HEK293 (cell line): ENCODE results near the gene CPNE4.

Experiments
- CTCF ChIA-PET: fragments of 350-600 bp; formaldehyde crosslinking; extraction: SDS; loops from one replicate; lab custom pipeline; 2021; ENCODE audit warnings: antibody characterized with exemption; lab: Yijun Ruan, JAX
- POLR2A ChIA-PET: fragments of 300-600 bp; formaldehyde crosslinking; extraction: SDS; loops from one replicate; lab custom pipeline; 2020; ENCODE audit warnings: antibody characterized with exemption, inconsistent platforms; lab: Yijun Ruan, JAX
- H3K27ac ChIP-seq: fragments of 200-500 bp; sonication (Bioruptor generic); 2 replicates; pipeline ENCODE4 v1.5.1; 2014; ENCODE audit warnings: low read depth, low read length, control low read depth, inconsistent platforms; ENCODE audit errors: extremely low read depth
- H3K36me3 ChIP-seq, 2 experiments: fragments of 200-500 bp in 1 of 2; sonication (Bioruptor generic) in 1 of 2; 1 replicate in 1 of 2; 2 replicates in 1 of 2; pipeline ENCODE4 v1.5.1; 2014 to 2017; ENCODE audit warnings: inconsistent platforms in 2 of 2, low read length in 2 of 2; ENCODE audit not compliant: control insufficient read depth in 2 of 2, insufficient read depth in 1 of 2
- H3K4me1 ChIP-seq: fragments of 200-500 bp; sonication (Bioruptor generic); 2 replicates; pipeline ENCODE4 v1.5.1; 2014; ENCODE audit warnings: mild to moderate bottlenecking, low read length, inconsistent platforms; ENCODE audit not compliant: control insufficient read depth, insufficient read depth
- H3K4me3 ChIP-seq: 2 replicates; pipeline ENCODE4 v1.5.1; 2011; ENCODE audit warnings: low read depth, mild to moderate bottlenecking, control low read depth, low read length, moderate library complexity
- H3K9me3 ChIP-seq: fragments of 200-500 bp; sonication (Bioruptor generic); 2 replicates; pipeline ENCODE4 v1.5.1; 2014; ENCODE audit warnings: low read depth, low read length, inconsistent platforms; ENCODE audit not compliant: control insufficient read depth, insufficient read depth
- KLF16 ChIP-seq: fragments of 450-650 bp; formaldehyde crosslinking; IDR thresholded peaks from 2 replicates; pipeline ENCODE4 v1.5.1; 2017; ENCODE audit warnings: missing biosample characterization, missing genetic modification characterization
- KLF9 ChIP-seq: fragments of 450-650 bp; formaldehyde crosslinking; IDR thresholded peaks from 2 replicates; pipeline ENCODE4 v1.5.1; 2016; ENCODE audit warnings: missing biosample characterization, missing genetic modification characterization, low read depth
- MEIS1 ChIP-seq: sonication (generic); formaldehyde crosslinking; IDR thresholded peaks from 2 replicates; pipeline ENCODE4 v1.8.1; 2022; ENCODE audit warnings: missing genetic modification reagents, mild to moderate bottlenecking, borderline replicate concordance
- MYNN ChIP-seq: fragments of 450-650 bp; formaldehyde crosslinking; IDR thresholded peaks from 2 replicates; pipeline ENCODE4 v1.5.1; 2016; ENCODE audit warnings: missing biosample characterization, missing genetic modification characterization, borderline replicate concordance
- MZF1 ChIP-seq: fragments of 450-650 bp; formaldehyde crosslinking; IDR thresholded peaks from 2 replicates; pipeline ENCODE4 v1.5.1; 2017; ENCODE audit warnings: missing biosample characterization, missing genetic modification characterization, borderline replicate concordance
- PRDM6 ChIP-seq: fragments of 450-650 bp; formaldehyde crosslinking; IDR thresholded peaks from 2 replicates; pipeline ENCODE4 v1.5.1; 2017; ENCODE audit warnings: missing biosample characterization, missing genetic modification characterization
- SALL2 ChIP-seq: fragments of 450-650 bp; formaldehyde crosslinking; IDR thresholded peaks from 2 replicates; pipeline ENCODE4 v1.5.0; 2017; ENCODE audit warnings: missing biosample characterization, mild to moderate bottlenecking, missing genetic modification characterization, borderline replicate concordance
- ZBTB17 ChIP-seq: fragments of 450-650 bp; formaldehyde crosslinking; IDR thresholded peaks from 2 replicates; pipeline ENCODE4 v1.5.1; 2016; ENCODE audit warnings: missing biosample characterization, missing genetic modification characterization
- ZBTB21 ChIP-seq: fragments of 450-650 bp; formaldehyde crosslinking; IDR thresholded peaks from 2 replicates; pipeline ENCODE4 v1.5.1; 2017; ENCODE audit warnings: missing biosample characterization, missing genetic modification characterization
- ZFP41 ChIP-seq: fragments of 450-650 bp; formaldehyde crosslinking; IDR thresholded peaks from 2 replicates; pipeline ENCODE4 v1.5.1; 2016; ENCODE audit warnings: missing biosample characterization, missing genetic modification characterization, borderline replicate concordance
- ZFP69B ChIP-seq: fragments of 450-650 bp; formaldehyde crosslinking; IDR thresholded peaks from 2 replicates; pipeline ENCODE4 v1.5.1; 2016; ENCODE audit warnings: missing biosample characterization, missing genetic modification characterization
- ZNF214 ChIP-seq: fragments of 450-650 bp; formaldehyde crosslinking; IDR thresholded peaks from 2 replicates; pipeline ENCODE4 v1.5.1; 2017; ENCODE audit warnings: missing biosample characterization, mild to moderate bottlenecking, missing genetic modification characterization, borderline replicate concordance
- ZNF501 ChIP-seq: fragments of 450-650 bp; formaldehyde crosslinking; IDR thresholded peaks from 2 replicates; pipeline ENCODE4 v1.5.1; 2016; ENCODE audit warnings: missing biosample characterization, missing genetic modification characterization
- ZNF513 ChIP-seq: fragments of 450-650 bp; IDR thresholded peaks from 2 replicates; pipeline ENCODE4 v1.5.1; 2018; ENCODE audit warnings: missing biosample characterization, missing genetic modification characterization
- ZNF544 ChIP-seq: fragments of 450-650 bp; formaldehyde crosslinking; IDR thresholded peaks from 2 replicates; pipeline ENCODE4 v1.5.0; 2017; ENCODE audit warnings: missing biosample characterization, missing genetic modification characterization
- ZNF555 ChIP-seq: fragments of 450-650 bp; formaldehyde crosslinking; conservative IDR thresholded peaks from 2 replicates; pipeline ENCODE4 v1.5.1; 2017; ENCODE audit warnings: missing biosample characterization, mild to moderate bottlenecking, missing genetic modification characterization, inconsistent platforms
- ZNF610 ChIP-seq: fragments of 450-650 bp; formaldehyde crosslinking; IDR thresholded peaks from 2 replicates; pipeline ENCODE4 v1.5.1; 2016; ENCODE audit warnings: missing biosample characterization, missing genetic modification characterization, borderline replicate concordance
- ZNF704 ChIP-seq: fragments of 450-650 bp; formaldehyde crosslinking; IDR thresholded peaks from 2 replicates; pipeline ENCODE4 v1.5.1; 2016; ENCODE audit warnings: missing biosample characterization, missing genetic modification characterization
- ZNF747 ChIP-seq: fragments of 450-650 bp; formaldehyde crosslinking; IDR thresholded peaks from 2 replicates; pipeline ENCODE4 v1.5.1; 2016; ENCODE audit warnings: missing biosample characterization, missing genetic modification characterization
- ZNF792 ChIP-seq: fragments of 450-650 bp; formaldehyde crosslinking; IDR thresholded peaks from 2 replicates; pipeline ENCODE4 v1.5.1; 2016; ENCODE audit warnings: missing biosample characterization, missing genetic modification characterization
- TF ChIP-seq, protein P1 (sequence below): fragments of 450-650 bp; formaldehyde crosslinking; IDR thresholded peaks from 2 replicates; pipeline ENCODE4 v1.5.1; 2016; ENCODE audit warnings: missing biosample characterization, missing genetic modification characterization, borderline replicate concordance
- TF ChIP-seq, protein P2 (sequence below): fragments of 450-650 bp; formaldehyde crosslinking; IDR thresholded peaks from 2 replicates; pipeline ENCODE4 v1.5.1; 2016; ENCODE audit warnings: missing biosample characterization, missing genetic modification characterization
- TF ChIP-seq, protein P3 (sequence below): fragments of 450-650 bp; formaldehyde crosslinking; IDR thresholded peaks from 2 replicates; pipeline ENCODE4 v1.5.1; 2016; ENCODE audit warnings: missing biosample characterization, missing genetic modification characterization

CPNE4 gene

DNA sequence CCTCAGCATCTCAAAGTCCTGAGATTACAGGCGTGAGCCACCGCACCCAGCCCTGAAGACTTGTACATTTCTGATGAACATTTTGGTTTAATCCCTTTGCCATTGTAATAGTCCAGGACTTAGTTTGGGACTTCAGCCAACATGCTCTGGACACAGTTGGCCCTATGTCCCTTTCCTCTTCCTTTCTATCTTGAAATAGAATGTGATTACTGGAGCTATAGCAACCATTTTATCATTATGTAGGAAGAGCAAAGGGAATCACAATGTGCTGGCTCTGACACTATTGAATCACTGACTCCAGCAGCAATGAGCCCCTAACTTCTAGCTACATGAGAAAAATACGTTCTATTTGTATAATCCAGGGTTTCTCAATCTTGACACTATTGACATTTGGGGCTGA lies 497.3 kb downstream of the CPNE4 start:
- POLR2A ChIA-PET, result no interaction called here
- Histone ChIP-seq H3K27ac (no peak overlapping the region), H3K4me1 (no peaks in the 10 kb centered on the region), H3K4me3 (no peak overlapping the region), H3K9me3 (no peaks in the 10 kb centered on the region), H3K36me3 (no peaks in the 10 kb centered on the region)
- TF ChIP-seq ZNF610 (tag by site-specific recombination), result no peak
- TF ChIP-seq, protein P1, sequence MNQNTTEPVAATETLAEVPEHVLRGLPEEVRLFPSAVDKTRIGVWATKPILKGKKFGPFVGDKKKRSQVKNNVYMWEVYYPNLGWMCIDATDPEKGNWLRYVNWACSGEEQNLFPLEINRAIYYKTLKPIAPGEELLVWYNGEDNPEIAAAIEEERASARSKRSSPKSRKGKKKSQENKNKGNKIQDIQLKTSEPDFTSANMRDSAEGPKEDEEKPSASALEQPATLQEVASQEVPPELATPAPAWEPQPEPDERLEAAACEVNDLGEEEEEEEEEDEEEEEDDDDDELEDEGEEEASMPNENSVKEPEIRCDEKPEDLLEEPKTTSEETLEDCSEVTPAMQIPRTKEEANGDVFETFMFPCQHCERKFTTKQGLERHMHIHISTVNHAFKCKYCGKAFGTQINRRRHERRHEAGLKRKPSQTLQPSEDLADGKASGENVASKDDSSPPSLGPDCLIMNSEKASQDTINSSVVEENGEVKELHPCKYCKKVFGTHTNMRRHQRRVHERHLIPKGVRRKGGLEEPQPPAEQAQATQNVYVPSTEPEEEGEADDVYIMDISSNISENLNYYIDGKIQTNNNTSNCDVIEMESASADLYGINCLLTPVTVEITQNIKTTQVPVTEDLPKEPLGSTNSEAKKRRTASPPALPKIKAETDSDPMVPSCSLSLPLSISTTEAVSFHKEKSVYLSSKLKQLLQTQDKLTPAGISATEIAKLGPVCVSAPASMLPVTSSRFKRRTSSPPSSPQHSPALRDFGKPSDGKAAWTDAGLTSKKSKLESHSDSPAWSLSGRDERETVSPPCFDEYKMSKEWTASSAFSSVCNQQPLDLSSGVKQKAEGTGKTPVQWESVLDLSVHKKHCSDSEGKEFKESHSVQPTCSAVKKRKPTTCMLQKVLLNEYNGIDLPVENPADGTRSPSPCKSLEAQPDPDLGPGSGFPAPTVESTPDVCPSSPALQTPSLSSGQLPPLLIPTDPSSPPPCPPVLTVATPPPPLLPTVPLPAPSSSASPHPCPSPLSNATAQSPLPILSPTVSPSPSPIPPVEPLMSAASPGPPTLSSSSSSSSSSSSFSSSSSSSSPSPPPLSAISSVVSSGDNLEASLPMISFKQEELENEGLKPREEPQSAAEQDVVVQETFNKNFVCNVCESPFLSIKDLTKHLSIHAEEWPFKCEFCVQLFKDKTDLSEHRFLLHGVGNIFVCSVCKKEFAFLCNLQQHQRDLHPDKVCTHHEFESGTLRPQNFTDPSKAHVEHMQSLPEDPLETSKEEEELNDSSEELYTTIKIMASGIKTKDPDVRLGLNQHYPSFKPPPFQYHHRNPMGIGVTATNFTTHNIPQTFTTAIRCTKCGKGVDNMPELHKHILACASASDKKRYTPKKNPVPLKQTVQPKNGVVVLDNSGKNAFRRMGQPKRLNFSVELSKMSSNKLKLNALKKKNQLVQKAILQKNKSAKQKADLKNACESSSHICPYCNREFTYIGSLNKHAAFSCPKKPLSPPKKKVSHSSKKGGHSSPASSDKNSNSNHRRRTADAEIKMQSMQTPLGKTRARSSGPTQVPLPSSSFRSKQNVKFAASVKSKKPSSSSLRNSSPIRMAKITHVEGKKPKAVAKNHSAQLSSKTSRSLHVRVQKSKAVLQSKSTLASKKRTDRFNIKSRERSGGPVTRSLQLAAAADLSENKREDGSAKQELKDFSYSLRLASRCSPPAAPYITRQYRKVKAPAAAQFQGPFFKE (tag by site-specific recombination), result no peak
- TF ChIP-seq MEIS1 (CRISPR knock-in tag), result no peak
- TF ChIP-seq, protein P2, sequence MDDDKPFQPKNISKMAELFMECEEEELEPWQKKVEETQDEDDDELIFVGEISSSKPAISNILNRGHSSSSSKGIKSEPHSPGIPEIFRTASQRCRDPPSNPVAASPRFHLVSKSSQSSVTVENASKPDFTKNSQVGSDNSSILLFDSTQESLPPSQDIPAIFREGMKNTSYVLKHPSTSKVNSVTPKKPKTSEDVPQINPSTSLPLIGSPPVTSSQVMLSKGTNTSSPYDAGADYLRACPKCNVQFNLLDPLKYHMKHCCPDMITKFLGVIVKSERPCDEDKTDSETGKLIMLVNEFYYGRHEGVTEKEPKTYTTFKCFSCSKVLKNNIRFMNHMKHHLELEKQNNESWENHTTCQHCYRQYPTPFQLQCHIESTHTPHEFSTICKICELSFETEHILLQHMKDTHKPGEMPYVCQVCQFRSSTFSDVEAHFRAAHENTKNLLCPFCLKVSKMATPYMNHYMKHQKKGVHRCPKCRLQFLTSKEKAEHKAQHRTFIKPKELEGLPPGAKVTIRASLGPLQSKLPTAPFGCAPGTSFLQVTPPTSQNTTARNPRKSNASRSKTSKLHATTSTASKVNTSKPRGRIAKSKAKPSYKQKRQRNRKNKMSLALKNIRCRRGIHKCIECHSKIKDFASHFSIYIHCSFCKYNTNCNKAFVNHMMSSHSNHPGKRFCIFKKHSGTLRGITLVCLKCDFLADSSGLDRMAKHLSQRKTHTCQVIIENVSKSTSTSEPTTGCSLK (tag by site-specific recombination), result no peak
- CTCF ChIA-PET, result no interaction called here

GRCh38 chr3:131535596-131535995 lies 499.2 kb downstream of the CPNE4 start:
- ChIA-PET CTCF (no interaction called here), POLR2A (no interaction called here)
- no peaks in the 10 kb centered on the region for H3K9me3 ChIP-seq
- H3K27ac ChIP-seq, result no peak overlapping the region
- H3K4me1 ChIP-seq, result no peaks in the 10 kb centered on the region
- no peak overlapping the region for H3K4me3 ChIP-seq
- no peaks in the 10 kb centered on the region for H3K36me3 ChIP-seq
- TF ChIP-seq ZBTB21 (tag by site-specific recombination) (no peak), SALL2 (tag by site-specific recombination) (no peak), ZNF501 (no peak), ZBTB17 (tag by site-specific recombination) (no peak), MYNN (no peak), PRDM6 (tag by site-specific recombination) (no peak), ZNF555 (tag by site-specific recombination) (no peak), KLF16 (tag by site-specific recombination) (no peak), ZNF792 (no peak), ZNF544 (tag by site-specific recombination) (no peak), ZNF214 (tag by site-specific recombination) (no peak), ZNF513 (tag by site-specific recombination) (no peak), KLF9 (tag by site-specific recombination) (no peak), ZFP69B (tag by site-specific recombination) (no peak), MZF1 (tag by site-specific recombination) (no peak), ZFP41 (tag by site-specific recombination) (no peak), ZNF704 (tag by site-specific recombination) (no peak), ZNF747 (tag by site-specific recombination) (no peak)
- TF ChIP-seq, protein P3, sequence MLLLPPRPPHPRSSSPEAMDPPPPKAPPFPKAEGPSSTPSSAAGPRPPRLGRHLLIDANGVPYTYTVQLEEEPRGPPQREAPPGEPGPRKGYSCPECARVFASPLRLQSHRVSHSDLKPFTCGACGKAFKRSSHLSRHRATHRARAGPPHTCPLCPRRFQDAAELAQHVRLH (tag by site-specific recombination), result no peak
